PC-9 (cell line): Measurements from ENCODE around the gene TP53AIP1. TPM values are rescaled to one million over a fixed set of nuclear protein-coding genes. Genes with fewer than 3 reads are reported as not detected.

Source experiments
- BruUV-seq: library from RNA; stranded (reverse); fragments of 400-500 nt; replicated peaks from 2 replicates; lab custom pipeline; 2021; lab: Mats Ljungman, UMichigan
- CTCF ChIA-PET: fragments of 300-600 bp; sonication (Branson Sonifier 250); formaldehyde crosslinking; loops from one replicate; lab custom pipeline; 2022; ENCODE audit warnings: antibody characterized with exemption; lab: Charles Lee
- POLR2A ChIA-PET: fragments of 300-600 bp; sonication (Branson Sonifier 250); formaldehyde crosslinking; loops from one replicate; lab custom pipeline; 2022; ENCODE audit warnings: antibody characterized with exemption; ENCODE audit not compliant: unreplicated experiment; lab: Charles Lee
- DNase-seq, 2 experiments: peaks; one replicate each; pipeline versions ENCODE4 v3.0.0 to v3.0.0-alpha.2; 2015 to 2022; ENCODE audit warnings: mixed read lengths in 1 of 2
- H2AFZ ChIP-seq: fragments of 200-600 bp; sonication (generic); 2 replicates; pipeline ENCODE4 v1.8.1; 2017; ENCODE audit warnings: antibody characterized with exemption
- H3F3A ChIP-seq: fragments of 200-600 bp; sonication (generic); 2 replicates; pipeline ENCODE4 v1.8.1; 2017; ENCODE audit warnings: antibody characterized with exemption, mild to moderate bottlenecking, low read depth; ENCODE audit not compliant: insufficient read depth
- H3K27ac ChIP-seq: fragments of 200-600 bp; sonication (generic); 2 replicates; pipeline ENCODE4 v1.6.1; 2016; ENCODE audit warnings: mixed run types
- H3K27me3 ChIP-seq: fragments of 200-600 bp; sonication (generic); 2 replicates; pipeline ENCODE4 v1.6.1; 2016; ENCODE audit warnings: low read depth, mixed run types; ENCODE audit not compliant: insufficient read depth
- H3K36me3 ChIP-seq: fragments of 200-600 bp; sonication (generic); 2 replicates; pipeline ENCODE4 v1.6.1; 2016; ENCODE audit warnings: low read depth, mixed run types
- H3K4me1 ChIP-seq: fragments of 200-600 bp; sonication (generic); replicated peaks from 2 replicates; pipeline ENCODE4 v1.6.1; 2016; ENCODE audit warnings: mixed run types; ENCODE audit not compliant: insufficient read depth
- H3K4me2 ChIP-seq: fragments of 200-600 bp; sonication (generic); 2 replicates; pipeline ENCODE4 v1.6.1; 2017; ENCODE audit warnings: mixed run types
- H3K4me3 ChIP-seq: fragments of 200-600 bp; sonication (generic); 2 replicates; pipeline ENCODE4 v1.6.1; 2016; ENCODE audit warnings: mixed run types
- H3K79me2 ChIP-seq: fragments of 200-600 bp; sonication (generic); 2 replicates; pipeline ENCODE4 v1.6.1; 2017; ENCODE audit warnings: low read depth, mixed run types
- H3K9me2 ChIP-seq: fragments of 200-600 bp; sonication (generic); 2 replicates; pipeline ENCODE4 v1.8.1; 2017; ENCODE audit warnings: mild to moderate bottlenecking; ENCODE audit not compliant: insufficient read depth
- H3K9me3 ChIP-seq: fragments of 200-600 bp; sonication (generic); 2 replicates; pipeline ENCODE4 v1.8.1; 2016; ENCODE audit warnings: low read depth; ENCODE audit not compliant: insufficient read depth
- H4K20me1 ChIP-seq: fragments of 200-600 bp; sonication (generic); 2 replicates; pipeline ENCODE4 v1.8.1; 2017; ENCODE audit not compliant: insufficient read depth
- CTCF ChIP-seq: fragments of 200-600 bp; sonication (generic); conservative IDR thresholded peaks from 2 replicates; pipeline ENCODE4 v1.6.1; 2017; ENCODE audit warnings: mixed run types, antibody characterized with exemption, mild to moderate bottlenecking, moderate library complexity
- EZH2 ChIP-seq: fragments of 200-600 bp; sonication (generic); IDR thresholded peaks from 2 replicates; pipeline ENCODE4 v1.8.0; 2017; ENCODE audit warnings: antibody characterized with exemption, low read depth
- intact Hi-C: fragments of 100-400 bp; cut with micrococcal nuclease; formaldehyde crosslinking; loops from one replicate; pipeline ENCODE4 v1.10.0; 2022; ENCODE audit not compliant: unreplicated experiment
- total RNA-seq: library from RNA; stranded (reverse); gene quantifications from 2 replicates; pipeline ENCODE4 v1.2.3, GENCODE V29; 2021

Gene TP53AIP1
- total RNA-seq, 1 experiment from 2014 or later = not detected

GRCh38 chr11:128926437-128927107, 16.1 kb downstream of the TP53AIP1 start:
- no peaks in the 10 kb centered on the region for H3K36me3 ChIP-seq

GRCh38 chr11:128926000-128926399, 16.7 kb downstream of the TP53AIP1 start:
- H2AFZ ChIP-seq = no peak overlapping the region
- POLR2A ChIA-PET = no interaction called here
- no peak for DNase-seq
- no peaks in the 10 kb centered on the region for H3K36me3 ChIP-seq
- CTCF ChIA-PET = interaction anchor here (0.7 kb wide), 1 partner anchor 10 kb away, joined by 8 read pairs; no protein-coding TSS in a partner anchor
- no peaks in the 10 kb centered on the region for H3F3A ChIP-seq
- H4K20me1 ChIP-seq = no peaks in the 10 kb centered on the region
- H3K4me2 ChIP-seq = no peak overlapping the region
- no peaks in the 10 kb centered on the region for H3K79me2 ChIP-seq
- intact Hi-C loops = no loop called here
- no peak overlapping the region for H3K27ac ChIP-seq
- no TSS peak for BruUV-seq
- H3K4me3 ChIP-seq = no peak overlapping the region
- no peaks in the 10 kb centered on the region for H3K9me3 ChIP-seq
- no peaks in the 10 kb centered on the region for H3K4me1 ChIP-seq
- peaks cover 51% of the 10 kb centered on the region for H3K27me3 ChIP-seq
- TF ChIP-seq CTCF (no peak), EZH2 (no peak)
- H3K9me2 ChIP-seq = no peaks in the 10 kb centered on the region

More at GRCh38 chr11:128926437-128927107, 16.1 kb downstream of the TP53AIP1 start:
- H3K4me2 ChIP-seq = no peak overlapping the region
- TF ChIP-seq CTCF (no peak), EZH2 (no peak)
- no peaks in the 10 kb centered on the region for H4K20me1 ChIP-seq
- no peak overlapping the region for H3K4me3 ChIP-seq
- H3K9me3 ChIP-seq = no peaks in the 10 kb centered on the region
- no TSS peak for BruUV-seq
- H3K27me3 ChIP-seq = peaks cover 51% of the 10 kb centered on the region
- H3F3A ChIP-seq = no peaks in the 10 kb centered on the region
- H3K9me2 ChIP-seq = no peaks in the 10 kb centered on the region
- CTCF ChIA-PET = interaction anchor here (0.7 kb wide), 1 partner anchor 9 kb away, joined by 8 read pairs; no protein-coding TSS in a partner anchor
- DNase-seq = no peak
- no peak overlapping the region for H2AFZ ChIP-seq
- no peaks in the 10 kb centered on the region for H3K4me1 ChIP-seq
- POLR2A ChIA-PET = no interaction called here
- no peaks in the 10 kb centered on the region for H3K79me2 ChIP-seq
- H3K27ac ChIP-seq = no peak overlapping the region
- intact Hi-C loops = no loop called here

GRCh38 chr11:128925250-128925600, 17.4 kb downstream of the TP53AIP1 start:
- Histone ChIP-seq H3K4me1 (no peaks in the 10 kb centered on the region), H3K27me3 (peaks cover 56% of the 10 kb centered on the region), H3K9me2 (no peaks in the 10 kb centered on the region), H3K9me3 (no peaks in the 10 kb centered on the region), H4K20me1 (no peaks in the 10 kb centered on the region), H3K36me3 (no peaks in the 10 kb centered on the region), H2AFZ (no peak overlapping the region), H3K4me3 (no peak overlapping the region), H3K27ac (no peak overlapping the region), H3F3A (no peaks in the 10 kb centered on the region), H3K79me2 (no peaks in the 10 kb centered on the region), H3K4me2 (no peak overlapping the region)
- intact Hi-C loops = no loop called here
- BruUV-seq = no TSS peak
- ChIA-PET CTCF (no interaction called here), POLR2A (interaction anchor here (0.6 kb wide), 1 partner anchor 19 kb away, joined by 21 read pairs; no protein-coding TSS in a partner anchor)
- no peak for TF ChIP-seq EZH2
- DNase-seq = no peak
